Stomach (tissue), 4 donors: ENCODE results near the gene PSMD14.
"Not testable (repeated sequence)": the region's sequence is repeated elsewhere in the genome, so short reads cannot be mapped to it uniquely, and the experiment has no call there.

ENCODE experiments used
- CTCF ChIP-seq, 7 experiments: fragments of 450-650 bp in 4 of 7; fragments of 200-600 bp in 3 of 7; sonication (generic) in 3 of 7; IDR thresholded peaks; one replicate each; pipeline ENCODE4 v1.5.1; 2016 to 2019; ENCODE audit warnings: antibody characterized with exemption in 7 of 7, control low read depth in 2 of 7, mild to moderate bottlenecking in 1 of 7
- EP300 ChIP-seq: sonication (generic); formaldehyde crosslinking; IDR thresholded peaks from one replicate; pipeline ENCODE4 v1.6.1; 2017; ENCODE audit warnings: antibody characterized with exemption
- POLR2A ChIP-seq, 4 donors: fragments of 450-650 bp; IDR thresholded peaks; one replicate each; pipeline ENCODE4 v1.6.1; 2016; ENCODE audit warnings: antibody characterized with exemption in 4 of 4, control low read depth in 2 of 4, mild to moderate bottlenecking in 1 of 4, moderate library complexity in 1 of 4

GRCh38 chr2:161279230-161279815 lies 28.9 kb upstream of the PSMD14 start:
- TF ChIP-seq CTCF (IDR thresholded peaks at IDR 0.05); POLR2A (IDR thresholded peaks at IDR 0.05); EP300: not testable (repeated sequence)
